SK-MEL-5 (cell line): ENCODE measurements around the gene SLC22A2. TPM values are rescaled to one million over a fixed set of nuclear protein-coding genes. Genes with fewer than 3 reads are reported as not detected.

Experiments used
- total RNA-seq: library from RNA; depleted of rRNA; stranded (reverse); fragments of >200 nt; shearing (Covaris generic); gene quantifications from 2 replicates; pipeline ENCODE4 v1.2.3, GENCODE V29; 2014; rRNA removed

The SLC22A2 gene
- total RNA-seq, 1 experiment from 2014 or later: not detected

Other genes with a start within 250 kb of the SLC22A2 start
- gene SLC22A1, start 137.0 kb downstream of the SLC22A2 start, total RNA-seq: 0.13 and 0.95 TPM in 2 replicates
- gene SLC22A3, start 89.6 kb upstream of the SLC22A2 start, total RNA-seq: not detected in 2 replicates